HG02885 (cell line): ENCODE data around the gene PSMG4.

ENCODE experiments used
- ATAC-seq: cut with Tn5 transposase; IDR thresholded peaks from one replicate; pipeline ENCODE4 v1.9.1; 2021; ENCODE audit warnings: mild to moderate bottlenecking; ENCODE audit not compliant: unreplicated experiment, poor library complexity

PSMG4 gene

GRCh38 chr6:3287976-3288707, 29.4 kb downstream of the PSMG4 start:
- ATAC-seq: no peak

- no peak for ATAC-seq
Measured at GRCh38 chr6:3288711-3289663, 30.2 kb downstream of the PSMG4 start.

- no peak for ATAC-seq
Measured at GRCh38 chr6:3289664-3290055, 30.9 kb downstream of the PSMG4 start.

- ATAC-seq: no peak
Measured at GRCh38 chr6:3290149-3290930, 31.6 kb downstream of the PSMG4 start.

GRCh38 chr6:3290931-3291211, 32.1 kb downstream of the PSMG4 start:
- ATAC-seq: no peak

GRCh38 chr6:3291346-3291745, 32.6 kb downstream of the PSMG4 start:
- ATAC-seq: no peak

- ATAC-seq: no peak
Measured at GRCh38 chr6:3291987-3292386, 33.2 kb downstream of the PSMG4 start.

GRCh38 chr6:3292431-3293197, 33.9 kb downstream of the PSMG4 start:
- ATAC-seq: no peak

GRCh38 chr6:3293271-3294155, 34.8 kb downstream of the PSMG4 start:
- ATAC-seq: no peak

GRCh38 chr6:3294396-3294795, 35.6 kb downstream of the PSMG4 start:
- ATAC-seq: no peak

- ATAC-seq: no peak
Measured at GRCh38 chr6:3294921-3295871, 36.4 kb downstream of the PSMG4 start.

- ATAC-seq: no peak
Measured at GRCh38 chr6:3296078-3296477, 37.3 kb downstream of the PSMG4 start.

- no peak for ATAC-seq
Measured at GRCh38 chr6:3296537-3296936, 37.8 kb downstream of the PSMG4 start.

GRCh38 chr6:3297006-3297405, 38.3 kb downstream of the PSMG4 start:
- no peak for ATAC-seq

- ATAC-seq: no peak
Measured at GRCh38 chr6:3297909-3298308, 39.2 kb downstream of the PSMG4 start.

- ATAC-seq: no peak
Measured at GRCh38 chr6:3299221-3299620, 40.5 kb downstream of the PSMG4 start.

- no peak for ATAC-seq
Measured at GRCh38 chr6:3301506-3301905, 42.8 kb downstream of the PSMG4 start.

GRCh38 chr6:3303795-3304411, 45.2 kb downstream of the PSMG4 start:
- ATAC-seq: no peak
